Heart left ventricle (tissue), 16 donors: ENCODE measurements around the gene SLC30A10. TPM values are rescaled to one million over a fixed set of nuclear protein-coding genes. Genes with fewer than 3 reads are reported as not detected.
A peak's percentile ranks its signal among the peaks of the same experiment; 100 is the strongest.

Experiments used
- ATAC-seq, 4 donors: fragments of 200-7000 bp; cut with Tn5 transposase; one replicate each; pipeline ENCODE4 v1.9.1; 2020 to 2022; ENCODE audit warnings: moderate library complexity in 4 of 4, mild to moderate bottlenecking in 3 of 4, moderate number of reproducible peaks in 1 of 4
- DNase-seq, 5 donors: peaks; one replicate each; pipeline ENCODE4 v3.0.0-alpha.2; 2020
- H3K27ac ChIP-seq, 12 donors: fragments of 200-600 bp; sonication (generic) in 4 of 12; one replicate each; pipeline versions ENCODE4 v1.5.0 to v1.8.0; 2016 to 2022; ENCODE audit warnings: mild to moderate bottlenecking in 2 of 12
- H3K27me3 ChIP-seq, 9 donors: fragments of 200-600 bp; sonication (generic) in 2 of 9; one replicate each; pipeline versions ENCODE4 v1.5.1 to v1.8.0; 2016 to 2022; ENCODE audit warnings: mild to moderate bottlenecking in 3 of 9
- H3K36me3 ChIP-seq, 9 donors: fragments of 200-600 bp; sonication (generic) in 2 of 9; one replicate each; pipeline versions ENCODE4 v1.5.0 to v1.8.0; 2018 to 2022; ENCODE audit warnings: mild to moderate bottlenecking in 2 of 9
- H3K4me1 ChIP-seq, 12 donors: fragments of 200-600 bp; sonication (generic) in 4 of 12; one replicate each; pipeline versions ENCODE4 v1.5.0 to v1.8.0; 2016 to 2022; ENCODE audit warnings: mild to moderate bottlenecking in 3 of 12
- H3K4me3 ChIP-seq, 12 donors: fragments of 200-600 bp; sonication (generic) in 4 of 12; one replicate each; pipeline versions ENCODE4 v1.5.0 to v1.8.0; 2017 to 2022; ENCODE audit warnings: mild to moderate bottlenecking in 9 of 12, moderate library complexity in 4 of 12
- H3K9me3 ChIP-seq, 12 donors: fragments of 200-600 bp; sonication (generic) in 4 of 12; one replicate each; pipeline versions ENCODE4 v1.5.0 to v1.8.0; 2016 to 2022; ENCODE audit warnings: mild to moderate bottlenecking in 1 of 12
- POLR2A ChIP-seq, 2 donors: fragments of 450-650 bp; IDR thresholded peaks; one replicate each; pipeline ENCODE4 v1.6.1; 2017; ENCODE audit warnings: antibody characterized with exemption in 2 of 2, mild to moderate bottlenecking in 2 of 2, moderate library complexity in 2 of 2
- WGBS, 4 donors: extraction: QIAGEN DNeasy Blood & Tissue Kit in 2 of 4; methylation state at CpG; one replicate each; pipeline versions ENCODE4 v1.1.5 to v1.1.7; 2013 to 2018; 5-methylcytosine and 5-hydroxymethylcytosine counted together
- intact Hi-C, 10 donors: fragments of 100-400 bp; cut with DNase I; formaldehyde crosslinking; loops; one replicate each; pipeline versions ENCODE4 v1.11.1 to v1.14.2; 2022
- polyA plus RNA-seq, 2 donors: library from polyadenylated mRNA; stranded (reverse); fragments of 200-250 nt; gene quantifications; one replicate each; pipeline ENCODE4 v1.2.3, GENCODE V29; 2013
- total RNA-seq, 9 donors: library from RNA; depleted of rRNA in 2 of 9; stranded (reverse); fragments of >200 nt in 2 of 9; fragmentation: NEBNext Ultra II Directional in 3 of 9; extraction: Animal tissue kit (Norgen Biotek cat#: 25700) in 3 of 9; gene quantifications; one replicate each; pipeline versions ENCODE4 v1.1.0 to v1.2.4, GENCODE V29; 2016 to 2023
- TF ChIP-seq, protein P1 (sequence below), 12 donors: fragments of 200-600 bp; sonication (generic) in 4 of 12; IDR thresholded peaks; one replicate each; pipeline versions ENCODE4 v1.5.0 to v1.8.0; 2018 to 2022; ENCODE audit warnings: antibody characterized with exemption in 12 of 12, mild to moderate bottlenecking in 5 of 12
- donor health status: ischemic (EF 13 %, LVEDD 7.1; RV severe dilation, severe dysfunction).
- donor health status: healthy with polysubstance abuse.
- donor health status: DM: no; HTN: yes; CAD: no.
- donor health status: DM: no; HTN: no; CAD: no.
- donor health status: ischemic (EF 25% LVEDD 6.9; RV normal size, moderate dysfunction).
- donor health status: ischemic (EF 25% LVEDD 5.7; RV mildly dilated, moderate dysfunction).
- donor health status: healthy.
- donor health status: DM: yes; HTN: yes; CAD: no.
- donor health status: ischemic (EF 35%, LVEDD 5.7; RV mildly dilated, moderate dysfunction).
- donor health status: nonischemic (EF 11% LVEDD 7.7; RV severe dilation, severe dysfunction).
- donor health status: DM: yes; HTN: yes; CAD: no.
- donor health status: PGD.
- donor health status: ischemic (EF 29% LVEDD 5.4; RV normal size, mild dysfunction).
- donor health status: nonischemic (EF 23%, LVEDD 6.1; RV moderate dilation, normal function).

SLC30A10 gene
- total and polyA plus RNA-seq, 11 donors = 0.08 to 0.55 (median 0.16) TPM; not detected in 6

GRCh38 chr1:219903353-219903871, 24.9 kb downstream of the SLC30A10 start:
- peaks cover 0 to 5% (median 0%) of the 10 kb centered on the region in 12 donors for H3K4me1 ChIP-seq
- no peaks in the 10 kb centered on the region for H3K27me3 ChIP-seq
- no peaks in the 10 kb centered on the region for H3K36me3 ChIP-seq
- intact Hi-C loops = no loop called here
- TF ChIP-seq, protein P1, sequence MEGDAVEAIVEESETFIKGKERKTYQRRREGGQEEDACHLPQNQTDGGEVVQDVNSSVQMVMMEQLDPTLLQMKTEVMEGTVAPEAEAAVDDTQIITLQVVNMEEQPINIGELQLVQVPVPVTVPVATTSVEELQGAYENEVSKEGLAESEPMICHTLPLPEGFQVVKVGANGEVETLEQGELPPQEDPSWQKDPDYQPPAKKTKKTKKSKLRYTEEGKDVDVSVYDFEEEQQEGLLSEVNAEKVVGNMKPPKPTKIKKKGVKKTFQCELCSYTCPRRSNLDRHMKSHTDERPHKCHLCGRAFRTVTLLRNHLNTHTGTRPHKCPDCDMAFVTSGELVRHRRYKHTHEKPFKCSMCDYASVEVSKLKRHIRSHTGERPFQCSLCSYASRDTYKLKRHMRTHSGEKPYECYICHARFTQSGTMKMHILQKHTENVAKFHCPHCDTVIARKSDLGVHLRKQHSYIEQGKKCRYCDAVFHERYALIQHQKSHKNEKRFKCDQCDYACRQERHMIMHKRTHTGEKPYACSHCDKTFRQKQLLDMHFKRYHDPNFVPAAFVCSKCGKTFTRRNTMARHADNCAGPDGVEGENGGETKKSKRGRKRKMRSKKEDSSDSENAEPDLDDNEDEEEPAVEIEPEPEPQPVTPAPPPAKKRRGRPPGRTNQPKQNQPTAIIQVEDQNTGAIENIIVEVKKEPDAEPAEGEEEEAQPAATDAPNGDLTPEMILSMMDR (IDR thresholded peaks at IDR 0.05) = no peak
- TF ChIP-seq POLR2A (IDR thresholded peaks at IDR 0.05) = no peak
- ATAC-seq (no peak), DNase-seq (no peak)
- H3K27ac ChIP-seq = no peak overlapping the region
- H3K9me3 ChIP-seq = no peaks in the 10 kb centered on the region
- H3K4me3 ChIP-seq = no peak overlapping the region
- 78 to 87% (median 83%) methylated on average over 5 of the region's 5 CpGs for WGBS, 4 donors

DNA sequence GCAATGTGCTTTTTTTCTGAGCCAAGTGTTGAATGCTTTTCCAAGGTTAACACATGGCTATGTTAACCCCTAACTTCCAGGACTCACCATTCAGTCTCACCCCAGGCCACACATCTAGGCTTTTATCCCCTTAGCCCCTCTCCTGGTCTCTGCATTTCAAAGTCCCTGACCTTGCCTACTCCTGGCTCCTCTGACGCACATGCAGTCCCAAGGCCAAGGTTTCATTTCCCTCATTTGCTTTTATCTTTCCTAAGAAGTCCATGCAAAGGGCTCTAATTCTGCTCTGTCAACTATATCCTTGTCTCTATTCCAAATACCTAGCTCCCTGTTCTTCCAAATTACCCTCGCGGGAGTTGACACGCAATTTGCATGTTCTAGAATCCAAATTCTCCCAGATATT, 25.4 kb downstream of the SLC30A10 start:
- TF ChIP-seq, protein P1 (IDR thresholded peaks at IDR 0.05) = no peak
- TF ChIP-seq POLR2A (IDR thresholded peaks at IDR 0.05) = no peak
- Histone ChIP-seq H3K27ac (no peak overlapping the region), H3K4me3 (no peak overlapping the region), H3K9me3 (no peaks in the 10 kb centered on the region), H3K4me1 (peaks cover 0 to 5% (median 0%) of the 10 kb centered on the region in 12 donors), H3K36me3 (no peaks in the 10 kb centered on the region), H3K27me3 (no peaks in the 10 kb centered on the region)
- WGBS, 4 donors = 88 to 92% (median 90%) methylated on average over 4 of the region's 4 CpGs
- intact Hi-C loops = no loop called here
- ATAC-seq = no peak
- no peak for DNase-seq

- H3K36me3 ChIP-seq = no peaks in the 10 kb centered on the region
- peaks cover 0 to 5% (median 0%) of the 10 kb centered on the region in 12 donors for H3K4me1 ChIP-seq
- ATAC-seq (no peak), DNase-seq (no peak)
- H3K27ac ChIP-seq = peak overlapping the region in 1 of 12 donors; percentile 60
- no peak for TF ChIP-seq POLR2A (IDR thresholded peaks at IDR 0.05)
- TF ChIP-seq, protein P1 (IDR thresholded peaks at IDR 0.05) = no peak
- no peak overlapping the region for H3K4me3 ChIP-seq
- intact Hi-C loops = no loop called here
- WGBS, 4 donors = 40 to 70% (median 63%) methylated on average over 1 of the region's 1 CpG
- no peaks in the 10 kb centered on the region for H3K27me3 ChIP-seq
- H3K9me3 ChIP-seq = peaks cover 0 to 3% (median 0%) of the 10 kb centered on the region in 12 donors
Measured at GRCh38 chr1:219900882-219901281, 27.5 kb downstream of the SLC30A10 start.

DNA sequence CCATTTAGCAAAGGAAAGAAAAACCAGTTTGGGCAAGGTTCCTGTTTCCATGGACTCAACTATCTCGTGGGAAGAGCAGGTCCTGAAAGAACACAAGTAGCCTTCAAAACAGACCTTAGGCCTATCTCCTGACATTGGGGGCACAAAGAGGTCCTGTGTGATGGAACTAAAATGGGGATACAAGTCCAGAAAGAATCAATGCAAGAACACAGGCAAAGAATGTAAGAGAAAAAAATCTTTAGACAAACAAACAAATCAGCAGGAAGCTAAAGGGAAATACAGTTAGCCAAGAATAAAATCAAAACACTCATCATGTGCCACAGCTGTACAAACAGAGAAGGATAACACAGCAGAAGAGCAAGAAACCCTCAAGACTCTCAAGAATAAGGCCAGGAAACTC, 28.2 kb downstream of the SLC30A10 start:
- Histone ChIP-seq H3K27me3 (no peaks in the 10 kb centered on the region), H3K36me3 (no peaks in the 10 kb centered on the region), H3K27ac (peak overlapping the region in 3 of 12 donors; percentile 10 to 60 (median 40)), H3K4me3 (no peak overlapping the region), H3K9me3 (peaks cover 0 to 6% (median 0%) of the 10 kb centered on the region in 12 donors), H3K4me1 (peaks cover 0 to 5% (median 0%) of the 10 kb centered on the region in 12 donors)
- 25 to 56% (median 41%) methylated on average over 1 of the region's 1 CpG for WGBS, 4 donors
- DNase-seq (no peak), ATAC-seq (peak in 1 of 4 donors; percentile 45)
- intact Hi-C loops = no loop called here
- TF ChIP-seq POLR2A (IDR thresholded peaks at IDR 0.05) = no peak
- TF ChIP-seq, protein P1 (IDR thresholded peaks at IDR 0.05) = no peak
